PC-3 (cell line): Measurements from ENCODE around the gene ZNF524. TPM values are rescaled to one million over a fixed set of nuclear protein-coding genes. Genes with fewer than 3 reads are reported as not detected.
A peak's percentile ranks its signal among the peaks of the same experiment; 100 is the strongest.

Source experiments
- ATAC-seq: fragments of 200-7000 bp; cut with Tn5 transposase; 2 replicates; pipeline ENCODE4 v1.9.1; 2020; ENCODE audit warnings: mild to moderate bottlenecking, moderate library complexity
- BruUV-seq: library from RNA; stranded (reverse); fragments of 400-500 nt; replicated peaks from 2 replicates; lab custom pipeline; 2021; lab: Mats Ljungman, UMichigan
- CTCF ChIA-PET: fragments of 300-600 bp; sonication (Branson Sonifier 250); formaldehyde crosslinking; loops from one replicate; lab custom pipeline; 2022; ENCODE audit warnings: antibody characterized with exemption; lab: Charles Lee
- POLR2A ChIA-PET: fragments of 300-600 bp; sonication (Branson Sonifier 250); formaldehyde crosslinking; loops from one replicate; lab custom pipeline; 2022; ENCODE audit warnings: antibody characterized with exemption; ENCODE audit not compliant: unreplicated experiment; lab: Charles Lee
- DNase-seq: peaks from one replicate; pipeline ENCODE4 v3.0.0-alpha.2; 2015
- H2AFZ ChIP-seq: fragments of 300-600 bp; sonication (generic); 2 replicates; pipeline ENCODE4 v1.6.0; 2016; ENCODE audit warnings: antibody characterized with exemption, low read length
- H3F3A ChIP-seq: fragments of 300-600 bp; sonication (generic); one replicate; pipeline ENCODE4 v1.6.0; 2017; ENCODE audit warnings: antibody characterized with exemption, low read length, control low read depth, mild to moderate bottlenecking; ENCODE audit not compliant: unreplicated experiment
- H3K27ac ChIP-seq: fragments of 300-600 bp; sonication (generic); 2 replicates; pipeline ENCODE4 v1.5.1; 2016; ENCODE audit warnings: mild to moderate bottlenecking, low read length
- H3K27me3 ChIP-seq: fragments of 300-600 bp; sonication (generic); 2 replicates; pipeline ENCODE4 v1.6.1; 2016; ENCODE audit warnings: low read length, mixed read lengths
- H3K36me3 ChIP-seq: fragments of 300-600 bp; sonication (generic); 2 replicates; pipeline ENCODE4 v1.6.1; 2016; ENCODE audit warnings: low read depth, mixed run types, low read length, mixed read lengths
- H3K4me1 ChIP-seq: fragments of 300-600 bp; sonication (generic); 2 replicates; pipeline ENCODE4 v1.5.1; 2016; ENCODE audit warnings: low read length; ENCODE audit not compliant: insufficient read depth
- H3K4me2 ChIP-seq: fragments of 300-600 bp; sonication (generic); 2 replicates; pipeline ENCODE4 v1.6.0; 2016; ENCODE audit warnings: low read length
- H3K4me3 ChIP-seq: fragments of 300-600 bp; sonication (generic); 2 replicates; pipeline ENCODE4 v1.5.1; 2016; ENCODE audit warnings: mild to moderate bottlenecking, low read length, mixed read lengths
- H3K79me2 ChIP-seq: fragments of 300-600 bp; sonication (generic); 2 replicates; pipeline ENCODE4 v1.6.1; 2017; ENCODE audit warnings: low read length, mixed read lengths
- H3K9ac ChIP-seq: fragments of 300-600 bp; sonication (generic); 2 replicates; pipeline ENCODE4 v1.6.0; 2016; ENCODE audit warnings: mild to moderate bottlenecking, low read length
- H3K9me2 ChIP-seq: fragments of 300-600 bp; sonication (generic); replicated peaks from 2 replicates; pipeline ENCODE4 v1.6.1; 2016; ENCODE audit warnings: mixed run types, low read length, mixed read lengths
- H3K9me3 ChIP-seq: fragments of 300-600 bp; sonication (generic); 2 replicates; pipeline ENCODE4 v1.6.1; 2016; ENCODE audit warnings: low read length, mixed read lengths
- H4K20me1 ChIP-seq: fragments of 300-600 bp; sonication (generic); 2 replicates; pipeline ENCODE4 v1.6.1; 2016; ENCODE audit warnings: low read length, mixed read lengths
- CTCF ChIP-seq: fragments of 300-600 bp; sonication (generic); conservative IDR thresholded peaks from 2 replicates; pipeline ENCODE4 v1.5.1; 2017; ENCODE audit warnings: antibody characterized with exemption, low read depth, mild to moderate bottlenecking, low read length
- EZH2 ChIP-seq: fragments of 300-600 bp; sonication (generic); IDR thresholded peaks from one replicate; pipeline ENCODE4 v1.6.1; 2017; ENCODE audit warnings: antibody characterized with exemption, mild to moderate bottlenecking, low read length; ENCODE audit not compliant: unreplicated experiment
- EZH2phosphoT487 ChIP-seq: fragments of 300-600 bp; sonication (generic); IDR thresholded peaks from 2 replicates; pipeline ENCODE4 v1.6.1; 2018; ENCODE audit warnings: mild to moderate bottlenecking, antibody characterized with exemption, low read length, borderline replicate concordance
- intact Hi-C: fragments of 100-400 bp; cut with micrococcal nuclease; formaldehyde crosslinking; loops from 2 replicates; pipeline ENCODE4 v1.9.0; 2023
- total RNA-seq: library from RNA; depleted of rRNA; stranded (reverse); fragments of >200 nt; gene quantifications from 2 replicates; pipeline ENCODE4 v1.2.3, GENCODE V29; 2014

ZNF524 gene
- total RNA-seq, 1 experiment from 2014 or later, result 27.7 TPM

GRCh38 chr19:55603115-55603514, 3.0 kb downstream of the ZNF524 start:
- no peak overlapping the region for H3K27ac ChIP-seq
- CTCF ChIA-PET, result no interaction called here
- H3K4me1 ChIP-seq, result peaks cover 28% of the 10 kb centered on the region

GRCh38 chr19:55603581-55604292, 3.6 kb downstream of the ZNF524 start:
- H3K27me3 ChIP-seq, result no peaks in the 10 kb centered on the region
- H2AFZ ChIP-seq, result no peak overlapping the region
- ATAC-seq, result no peak
- CTCF ChIA-PET, result interaction anchor here (0.8 to 2.8 kb wide), 2 partner anchors 20 to 27 kb away, joined by 4 to 12 read pairs; partner anchors contain the start of gene ZNF784
- no peak for TF ChIP-seq EZH2phosphoT487
- TF ChIP-seq EZH2, result no peak
- TF ChIP-seq CTCF, result no peak
- POLR2A ChIA-PET, result interaction anchor here (0.6 kb wide), 1 partner anchor 51 kb away, joined by 7 read pairs; no protein-coding TSS in a partner anchor
- H3K4me1 ChIP-seq, result peaks cover 22% of the 10 kb centered on the region
- DNase-seq, result no peak
- H4K20me1 ChIP-seq, result no peaks in the 10 kb centered on the region
- H3K79me2 ChIP-seq, result peaks cover 32% of the 10 kb centered on the region
- intact Hi-C loops, result no loop called here
- H3K36me3 ChIP-seq, result no peaks in the 10 kb centered on the region
- no peak overlapping the region for H3K4me3 ChIP-seq
- BruUV-seq, result no TSS peak
- H3K9me3 ChIP-seq, result no peaks in the 10 kb centered on the region
- H3K4me2 ChIP-seq, result no peak overlapping the region
- H3K9ac ChIP-seq, result no peak overlapping the region
- peaks cover 6% of the 10 kb centered on the region for H3F3A ChIP-seq
- H3K27ac ChIP-seq, result no peak overlapping the region
- H3K9me2 ChIP-seq, result no peaks in the 10 kb centered on the region

More at GRCh38 chr19:55603115-55603514, 3.0 kb downstream of the ZNF524 start:
- Histone ChIP-seq H3K4me2 (no peak overlapping the region), H3K9me2 (no peaks in the 10 kb centered on the region), H3F3A (peaks cover 6% of the 10 kb centered on the region), H3K36me3 (no peaks in the 10 kb centered on the region), H3K4me3 (no peak overlapping the region), H3K79me2 (peaks cover 34% of the 10 kb centered on the region), H3K27me3 (no peaks in the 10 kb centered on the region), H3K9me3 (no peaks in the 10 kb centered on the region), H3K9ac (no peak overlapping the region), H4K20me1 (no peaks in the 10 kb centered on the region), H2AFZ (no peak overlapping the region)
- BruUV-seq, result no TSS peak
- DNase-seq (no peak), ATAC-seq (no peak)
- POLR2A ChIA-PET, result no interaction called here
- intact Hi-C loops, result no loop called here
- TF ChIP-seq CTCF (no peak), EZH2 (no peak)

- H3K36me3 ChIP-seq, result no peaks in the 10 kb centered on the region
- no peak for TF ChIP-seq EZH2phosphoT487
- TF ChIP-seq EZH2, result no peak
- TF ChIP-seq CTCF, result no peak
- no peaks in the 10 kb centered on the region for H3K9me2 ChIP-seq
- no TSS peak for BruUV-seq
- H3F3A ChIP-seq, result peaks cover 6% of the 10 kb centered on the region
- peak overlapping the region; percentile 82 for H3K4me3 ChIP-seq
- H3K9ac ChIP-seq, result peak overlapping the region; percentile 93
- H3K4me2 ChIP-seq, result peak overlapping the region; percentile 87
- H3K9me3 ChIP-seq, result no peaks in the 10 kb centered on the region
- POLR2A ChIA-PET, result interaction anchor here (0.9 kb wide), 1 partner anchor 129 kb away, joined by 3 read pairs; no protein-coding TSS in a partner anchor
- no peaks in the 10 kb centered on the region for H4K20me1 ChIP-seq
- DNase-seq, result peak; percentile 99
- H2AFZ ChIP-seq, result peak overlapping the region; percentile 68
- ATAC-seq, result peak; percentile 79
- CTCF ChIA-PET, result interaction anchor here (0.7 to 2.8 kb wide), 7 partner anchors 17 to 101 kb away, joined by 3 to 12 read pairs (median 4); no protein-coding TSS in a partner anchor
- H3K79me2 ChIP-seq, result peaks cover 32% of the 10 kb centered on the region
- intact Hi-C loops, result loop anchor here (1.0 kb wide), 1 partner anchor 19 kb away; the partner anchor contains the start of gene ZNF784
- H3K4me1 ChIP-seq, result peaks cover 22% of the 10 kb centered on the region
- H3K27me3 ChIP-seq, result no peaks in the 10 kb centered on the region
- H3K27ac ChIP-seq, result peak overlapping the region; percentile 71
Measured at GRCh38 chr19:55605207-55605636, 5.1 kb downstream of the ZNF524 start.
